NCI-H2081 treated with DMSO at 0.1 percent for 48 hours (cell line): ENCODE results near the gene GYS1.
"Not testable (repeated sequence)": the region's sequence is repeated elsewhere in the genome, so short reads cannot be mapped to it uniquely, and the experiment has no call there.

Experiments used
- DNase-seq: peaks from one replicate; lab custom pipeline; 2025; lab: John Stamatoyannopoulos, UW

GYS1 gene

GRCh38 chr19:48993175-48994034, at the start of gene GYS1, which contains the start of gene RUVBL2:
GYS1 (minus strand) TSS chr19:48993309; CDS start chr19:48993112, 197 bp downstream.
RUVBL2 (plus strand) TSS chr19:48993887; CDS start chr19:48993912, 25 bp downstream.
- peak; percentile 95 for DNase-seq

DNA sequence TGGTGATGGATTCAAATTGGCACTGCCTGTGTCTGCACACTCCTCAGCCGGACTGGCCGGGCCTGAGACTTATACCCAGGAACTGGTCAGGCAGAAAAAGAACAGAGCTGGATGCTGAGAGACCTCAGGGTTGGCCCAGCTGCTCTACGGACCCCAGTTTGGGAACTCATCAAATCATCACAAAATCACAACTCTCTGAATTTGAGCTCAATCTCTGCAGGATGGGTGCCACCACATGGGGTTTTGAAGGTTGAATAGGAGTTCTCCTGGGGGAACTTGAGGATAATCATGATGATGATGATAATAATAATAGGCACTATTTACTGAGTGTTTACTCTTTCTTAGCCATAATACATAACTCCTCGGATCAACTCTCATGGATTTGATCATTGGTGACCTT, 49.6 kb upstream of the GYS1 start:
- DNase-seq: not testable (repeated sequence)

GRCh38 chr19:49042177-49042576, 49.1 kb upstream of the GYS1 start:
- DNase-seq: no peak

- DNase-seq: not testable (repeated sequence)
Observed at GRCh38 chr19:49039736-49040135, 46.6 kb upstream of the GYS1 start.

GRCh38 chr19:49038557-49039276, 45.6 kb upstream of the GYS1 start:
- not testable (repeated sequence) for DNase-seq

- not testable (repeated sequence) for DNase-seq
Observed at GRCh38 chr19:49038111-49038510, 45.0 kb upstream of the GYS1 start.

- not testable (repeated sequence) for DNase-seq
Observed at GRCh38 chr19:49036815-49037214, 43.7 kb upstream of the GYS1 start, which contains the start of gene CGB1. CGB1 (minus strand) TSS chr19:49036895; CDS start chr19:49036711, 184 bp downstream.

DNA sequence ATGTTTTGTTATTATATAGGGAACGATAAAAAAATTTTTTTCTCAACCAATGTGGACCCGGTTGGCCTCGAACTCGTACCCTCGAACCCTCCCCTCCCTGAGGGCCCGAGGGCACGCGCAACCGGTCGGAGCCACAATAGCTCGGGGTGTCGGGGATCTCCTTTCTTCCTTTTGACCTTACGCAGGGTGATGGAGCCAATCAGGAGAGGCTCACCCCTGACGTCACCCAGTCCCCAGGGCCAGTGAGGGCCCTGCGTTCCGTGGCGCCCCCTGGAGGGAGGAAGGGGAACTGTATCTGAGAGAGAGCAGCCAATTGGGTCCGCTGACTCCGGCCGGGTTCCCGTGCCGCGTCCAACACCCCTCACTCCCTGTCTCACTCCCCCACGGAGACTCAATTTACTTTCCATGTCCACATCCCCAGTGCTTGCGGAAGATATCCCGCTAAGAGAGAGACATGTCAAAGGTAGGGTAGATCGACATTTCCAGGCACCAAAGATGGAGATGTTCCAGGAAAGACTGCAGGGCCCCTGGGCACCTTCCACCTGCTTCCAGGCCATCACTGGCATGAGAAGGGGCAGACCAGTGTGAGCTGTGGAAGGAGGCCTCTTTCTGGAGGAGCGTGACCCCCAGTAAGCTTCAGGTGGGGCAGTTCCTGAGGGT, 38.7 kb upstream of the GYS1 start, which contains the start of gene CGB2:
Gene CGB2, plus strand, starts transcription at position 249 of the 660 bp plus-strand sequence. Its CDS starts 206 bp downstream, at position 455.
- DNase-seq: not testable (repeated sequence)

GRCh38 chr19:49030323-49030722, 37.2 kb upstream of the GYS1 start:
- DNase-seq: not testable (repeated sequence)

GRCh38 chr19:49029749-49030148, 36.6 kb upstream of the GYS1 start:
- not testable (repeated sequence) for DNase-seq

- DNase-seq: not testable (repeated sequence)
Observed at GRCh38 chr19:49028686-49029085, 35.6 kb upstream of the GYS1 start.

DNA sequence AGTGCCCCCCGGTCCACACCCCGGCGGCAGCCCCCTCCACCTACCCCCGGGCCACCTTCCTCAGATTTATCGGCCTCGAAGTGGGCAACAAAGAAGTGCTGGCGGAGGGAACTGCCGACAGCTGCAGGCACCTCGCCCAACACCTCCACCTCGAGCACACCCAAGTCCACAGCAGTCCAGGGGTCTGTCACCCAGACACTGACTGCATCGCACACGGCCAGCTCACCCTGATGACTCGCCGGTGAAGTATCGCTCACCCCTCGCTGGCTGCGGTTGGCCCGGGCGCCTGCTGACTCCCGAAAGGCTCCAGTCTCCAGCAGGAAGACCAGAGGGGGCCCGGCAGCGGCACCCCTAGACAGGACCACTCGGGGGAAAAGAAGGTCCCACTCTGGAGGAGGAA, 32.5 kb upstream of the GYS1 start:
- DNase-seq: not testable (repeated sequence)

GRCh38 chr19:49025088-49025487, 32.0 kb upstream of the GYS1 start:
- DNase-seq: not testable (repeated sequence)

GRCh38 chr19:49024233-49024632, 31.1 kb upstream of the GYS1 start, which contains the start of gene CGB3:
CGB3 (minus strand) TSS chr19:49024333; CDS start chr19:49023971, 362 bp downstream.
- not testable (repeated sequence) for DNase-seq

- DNase-seq: no peak
Observed at GRCh38 chr19:49022116-49022515, 29.0 kb upstream of the GYS1 start.

- no peak for DNase-seq
Observed at GRCh38 chr19:49020931-49021895, 28.1 kb upstream of the GYS1 start.

DNA sequence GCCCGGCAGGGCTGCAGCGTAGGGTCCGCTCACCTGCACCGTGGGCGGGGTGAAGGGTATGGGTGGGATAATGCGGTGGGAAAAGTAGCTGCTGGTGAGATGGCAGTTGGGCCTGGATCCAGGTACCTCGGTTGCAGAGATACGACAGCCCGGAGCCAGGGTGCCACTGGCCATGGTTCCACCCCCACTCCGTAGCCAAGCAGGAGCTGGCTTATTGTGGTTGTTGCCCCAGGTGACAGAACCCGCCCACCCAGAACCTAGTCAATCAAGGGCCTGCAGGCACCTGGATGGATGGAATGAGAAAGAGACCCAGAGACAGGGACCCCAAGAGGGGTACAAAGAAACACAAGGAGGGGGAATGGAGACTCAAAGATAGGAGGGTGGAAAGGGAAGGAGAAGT, 27.2 kb upstream of the GYS1 start:
- no peak for DNase-seq

DNA sequence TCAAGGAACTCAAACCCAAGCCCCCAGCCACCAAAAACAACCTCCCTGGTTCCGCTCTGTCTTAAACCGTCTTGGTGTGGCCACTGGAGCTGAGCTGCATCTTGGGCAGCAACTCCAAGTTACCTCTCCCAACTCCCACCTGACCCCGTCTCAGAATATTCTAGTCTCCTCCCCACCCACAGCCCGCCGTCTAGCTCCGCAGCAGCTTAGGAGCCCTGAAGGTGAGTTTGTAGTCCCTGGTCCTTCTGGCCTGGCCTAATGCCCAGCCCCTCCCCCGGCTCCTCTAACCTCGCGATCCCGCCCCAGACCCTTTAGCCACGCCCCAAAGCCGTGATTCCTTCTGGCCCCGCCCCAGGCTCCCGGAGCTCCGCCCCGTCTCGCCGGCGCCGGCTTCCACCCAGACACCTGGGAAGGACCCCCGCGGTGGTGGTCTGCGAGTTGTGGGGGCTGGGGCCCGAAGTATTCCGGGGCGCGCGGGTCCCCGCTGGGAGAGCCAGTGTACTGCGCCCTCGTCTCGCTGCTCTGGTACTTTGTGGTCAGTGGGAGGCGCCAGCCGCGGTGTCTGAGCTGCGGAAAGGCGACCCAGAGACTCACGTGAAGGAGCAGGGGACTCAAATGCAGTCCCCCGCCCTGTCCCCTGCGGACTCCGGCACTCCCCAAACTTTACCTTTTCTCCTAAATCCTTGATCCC, 26.3 kb upstream of the GYS1 start:
- DNase-seq: no peak

GRCh38 chr19:49018388-49019241, 25.5 kb upstream of the GYS1 start:
- DNase-seq: not testable (repeated sequence)
